ENCODE measurements around the gene BCL2L12.

- TF ChIP-seq CTCF (IDR thresholded peaks at IDR 0.05; ENCODE audit: insufficient read depth, low read length, poor library complexity, severe bottlenecking) (no peak), EZH2phosphoT487 (conservative IDR thresholded peaks at IDR 0.05; ENCODE audit: low read length) (no peak)
These were observed 9.9 kb upstream of the BCL2L12 start for GRCh38 chr19:49655570-49656455.
